KOPT-K1 (cell line): Measurements from ENCODE around the gene GRIN2C.

Experiments used
- H3K27ac ChIP-seq: fragments of 200-600 bp; sonication (generic); 2 replicates; pipeline ENCODE4 v1.5.1; 2016; ENCODE audit warnings: antibody characterized with exemption, mild to moderate bottlenecking, low read depth, low read length; ENCODE audit not compliant: poor library complexity, severe bottlenecking
- H3K36me3 ChIP-seq: fragments of 200-600 bp; sonication (generic); 2 replicates; pipeline ENCODE4 v1.5.1; 2017; ENCODE audit warnings: antibody characterized with exemption, mild to moderate bottlenecking, low read length, moderate library complexity; ENCODE audit not compliant: insufficient read depth
- H3K9me3 ChIP-seq: fragments of 200-600 bp; sonication (generic); 2 replicates; pipeline ENCODE4 v1.5.1; 2017; ENCODE audit warnings: antibody characterized with exemption, low read length, mild to moderate bottlenecking; ENCODE audit not compliant: insufficient read depth, poor library complexity, severe bottlenecking

GRIN2C gene

DNA sequence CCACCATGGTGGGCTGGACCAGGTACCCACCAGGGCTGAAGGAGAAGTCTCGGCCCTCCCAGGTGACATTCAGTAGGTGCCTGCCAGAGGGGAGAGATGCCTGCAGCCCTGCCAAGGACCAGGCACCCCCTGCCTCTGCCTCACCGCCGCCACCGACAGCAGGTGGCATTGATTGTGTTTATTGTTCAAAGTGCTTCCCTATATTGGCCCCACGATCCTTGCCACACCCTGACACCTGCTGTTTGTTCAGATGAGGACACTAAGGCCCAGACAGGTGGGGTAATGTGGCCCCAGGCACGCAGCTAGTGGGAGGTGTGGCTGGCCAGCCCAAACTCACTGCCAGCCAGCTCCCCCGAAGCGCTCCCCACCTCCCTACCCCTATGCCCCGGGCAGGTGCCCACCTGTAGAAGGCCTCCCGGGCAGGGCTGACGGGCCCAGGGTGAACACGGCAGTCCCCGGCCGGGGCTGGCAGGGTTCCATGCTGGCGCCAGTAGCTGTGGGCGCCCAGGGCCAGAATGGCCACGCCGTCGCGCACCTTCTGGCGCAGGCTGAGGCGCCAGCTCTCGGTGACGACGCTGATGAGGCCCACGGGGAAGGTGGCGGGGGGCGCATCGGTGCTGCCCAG, 8.0 kb downstream of the GRIN2C start:
- Histone ChIP-seq H3K9me3 (no peaks in the 10 kb centered on the region), H3K36me3 (no peaks in the 10 kb centered on the region), H3K27ac (no peak overlapping the region)

DNA sequence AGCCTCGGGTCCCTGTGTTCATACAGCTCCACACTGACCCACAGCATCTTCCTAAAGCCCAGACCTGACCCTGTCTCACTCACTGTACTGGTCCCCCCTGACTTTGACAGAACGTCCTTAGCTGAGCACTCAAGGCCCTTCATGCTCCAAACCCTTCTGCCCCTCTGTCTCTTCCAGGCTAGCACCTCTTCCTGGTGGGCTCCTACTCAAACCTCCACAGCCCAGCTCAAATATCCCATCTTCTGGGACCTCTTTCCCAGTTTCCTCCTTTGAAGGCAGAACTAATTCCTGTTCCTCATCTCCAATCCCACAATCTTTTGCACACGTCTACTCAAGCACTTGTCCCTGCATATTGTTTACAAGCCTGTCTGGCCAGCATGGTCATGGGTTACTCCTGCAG, 8.8 kb downstream of the GRIN2C start:
- H3K9me3 ChIP-seq = no peaks in the 10 kb centered on the region
- no peaks in the 10 kb centered on the region for H3K36me3 ChIP-seq
- H3K27ac ChIP-seq = no peak overlapping the region

DNA sequence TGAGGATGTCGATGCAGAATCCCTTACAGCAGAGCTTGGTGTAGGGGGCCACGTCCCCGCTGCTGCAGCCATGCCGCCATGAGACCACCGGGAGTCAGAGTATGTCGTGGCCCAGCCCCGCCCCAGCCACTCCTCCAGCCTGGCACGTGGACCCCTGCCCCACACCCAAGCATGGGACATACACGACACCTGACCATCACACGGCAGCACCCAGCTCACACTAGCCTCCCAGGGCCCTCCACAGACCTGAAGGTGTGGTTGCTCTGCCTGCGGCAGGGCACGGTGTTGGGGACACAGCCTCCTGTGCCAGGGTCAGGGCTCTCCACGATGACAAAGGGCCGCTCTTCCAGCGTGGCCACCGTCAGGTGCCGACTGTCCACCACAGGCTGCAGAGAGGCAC, 9.4 kb downstream of the GRIN2C start:
- no peak overlapping the region for H3K27ac ChIP-seq
- H3K36me3 ChIP-seq = no peaks in the 10 kb centered on the region
- no peaks in the 10 kb centered on the region for H3K9me3 ChIP-seq

- H3K9me3 ChIP-seq = no peaks in the 10 kb centered on the region
- no peaks in the 10 kb centered on the region for H3K36me3 ChIP-seq
- no peak overlapping the region for H3K27ac ChIP-seq
These were observed 10.9 kb downstream of the GRIN2C start for GRCh38 chr17:74848656-74849399.

DNA sequence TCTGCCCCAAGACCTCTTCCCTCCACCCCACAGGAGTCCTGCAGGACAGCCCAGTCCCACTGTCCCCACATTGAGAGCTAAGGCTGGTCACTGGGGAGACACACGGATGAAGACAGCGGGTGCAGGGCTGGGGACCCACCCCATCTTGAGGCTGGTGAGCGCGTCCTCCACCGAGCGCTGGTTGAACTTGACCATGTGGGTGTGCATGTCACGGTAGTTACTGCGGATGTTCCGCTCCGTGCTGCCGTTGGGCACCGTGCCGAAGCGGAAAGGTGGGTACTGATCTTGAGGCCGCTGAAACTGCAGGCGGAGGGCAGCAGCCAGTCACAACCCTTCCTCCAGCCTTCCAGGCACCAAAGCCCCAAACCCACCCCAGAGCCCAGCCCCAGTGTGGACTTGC, 13.1 kb downstream of the GRIN2C start:
- Histone ChIP-seq H3K27ac (no peak overlapping the region), H3K9me3 (no peaks in the 10 kb centered on the region), H3K36me3 (no peaks in the 10 kb centered on the region)

DNA sequence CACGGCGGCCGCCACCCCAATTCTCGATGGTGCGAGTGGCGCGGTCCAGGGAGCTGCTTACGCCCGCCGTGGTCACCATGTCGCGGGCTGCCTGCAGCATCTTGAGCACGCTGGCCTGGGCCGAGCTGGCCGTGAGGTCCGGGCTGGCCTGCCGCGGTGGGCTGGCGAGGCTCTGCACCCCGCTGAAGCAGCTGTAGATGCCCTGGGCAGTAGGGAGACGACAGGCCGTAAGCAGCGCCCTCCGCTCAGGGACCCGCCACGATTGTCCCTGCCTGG, 16.4 kb downstream of the GRIN2C start:
- Histone ChIP-seq H3K36me3 (peaks cover 4% of the 10 kb centered on the region; the same call in 1 of the 2 replicates), H3K9me3 (no peaks in the 10 kb centered on the region), H3K27ac (no peak overlapping the region)

- Histone ChIP-seq H3K9me3 (no peaks in the 10 kb centered on the region), H3K27ac (no peak overlapping the region), H3K36me3 (peaks cover 8% of the 10 kb centered on the region; the same call in 1 of the 2 replicates)
These were observed 16.9 kb downstream of the GRIN2C start for GRCh38 chr17:74842599-74843351.

DNA sequence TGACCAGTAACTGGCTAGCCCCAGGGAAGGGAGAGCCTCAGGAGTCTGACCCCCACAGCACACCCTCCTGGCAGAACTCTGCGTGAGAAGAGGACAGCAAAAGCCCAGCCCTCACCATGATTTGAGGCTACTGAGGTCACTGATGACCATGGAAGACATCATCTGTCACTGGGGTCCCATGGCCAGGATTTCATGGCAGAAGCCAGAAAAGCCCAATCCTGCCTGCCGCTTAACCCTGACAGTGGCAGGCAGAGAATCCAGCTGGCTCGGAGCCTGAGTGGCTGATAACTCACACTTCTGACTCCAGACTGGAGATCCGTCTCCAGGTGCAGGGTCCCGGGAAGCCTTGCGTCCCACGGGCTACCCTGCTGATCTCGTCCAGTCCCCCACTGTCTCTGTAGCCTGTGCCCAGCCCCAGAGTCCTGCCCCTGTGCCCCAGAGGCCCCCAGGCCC, 17.5 kb downstream of the GRIN2C start:
- no peak overlapping the region for H3K27ac ChIP-seq
- H3K36me3 ChIP-seq = peaks cover 14% of the 10 kb centered on the region; the same call in 1 of the 2 replicates
- H3K9me3 ChIP-seq = no peaks in the 10 kb centered on the region

- Histone ChIP-seq H3K36me3 (peaks cover 24% of the 10 kb centered on the region; the same call in 1 of the 2 replicates), H3K27ac (peak overlapping the region; percentile 23), H3K9me3 (no peaks in the 10 kb centered on the region)
These were observed 18.6 kb downstream of the GRIN2C start for GRCh38 chr17:74840989-74841666.

DNA sequence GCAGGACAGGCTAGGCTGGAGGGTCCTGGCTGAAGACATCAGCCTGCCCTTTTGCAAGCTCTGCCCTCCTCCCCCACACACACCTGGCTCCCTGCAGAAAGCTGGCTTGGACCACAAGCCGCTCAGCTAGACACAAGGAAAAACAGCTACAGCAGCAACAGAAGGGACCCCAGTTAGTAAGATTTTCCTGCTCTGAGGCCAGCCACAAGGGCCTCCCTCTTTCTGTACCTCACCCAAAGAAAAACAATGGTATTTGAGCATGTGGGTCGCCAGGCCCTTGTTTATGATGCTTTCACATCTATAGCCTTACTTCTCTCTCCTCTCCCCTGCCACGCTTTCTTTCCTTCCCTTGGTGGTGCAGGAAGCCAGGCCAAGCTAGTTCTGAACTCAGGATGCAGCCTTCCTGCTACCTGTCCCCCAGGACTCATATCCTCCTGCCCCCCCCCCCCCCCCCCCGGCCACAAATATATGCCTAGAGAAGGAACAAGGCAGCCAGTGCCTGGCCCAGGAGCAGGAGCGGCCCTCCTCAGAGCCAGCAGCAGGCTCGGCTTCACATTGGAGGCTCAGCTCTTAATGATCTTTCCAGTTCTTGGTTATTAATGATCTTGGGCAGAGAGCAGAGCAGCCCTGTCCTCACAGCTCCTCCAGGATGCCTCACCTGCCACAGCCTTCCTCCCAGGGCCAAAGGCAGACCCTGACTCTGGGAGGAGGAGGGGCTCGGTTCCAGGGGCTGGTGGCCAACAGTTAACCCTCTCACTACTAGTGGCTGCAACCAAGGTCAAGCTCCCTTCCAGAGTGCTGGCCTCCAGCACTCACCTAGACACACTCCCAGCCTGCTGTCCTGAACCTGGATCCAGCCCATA, 19.5 kb downstream of the GRIN2C start:
- Histone ChIP-seq H3K9me3 (no peaks in the 10 kb centered on the region), H3K36me3 (peaks cover 26% of the 10 kb centered on the region; the same call in 1 of the 2 replicates), H3K27ac (peak overlapping the region; percentile 23)

DNA sequence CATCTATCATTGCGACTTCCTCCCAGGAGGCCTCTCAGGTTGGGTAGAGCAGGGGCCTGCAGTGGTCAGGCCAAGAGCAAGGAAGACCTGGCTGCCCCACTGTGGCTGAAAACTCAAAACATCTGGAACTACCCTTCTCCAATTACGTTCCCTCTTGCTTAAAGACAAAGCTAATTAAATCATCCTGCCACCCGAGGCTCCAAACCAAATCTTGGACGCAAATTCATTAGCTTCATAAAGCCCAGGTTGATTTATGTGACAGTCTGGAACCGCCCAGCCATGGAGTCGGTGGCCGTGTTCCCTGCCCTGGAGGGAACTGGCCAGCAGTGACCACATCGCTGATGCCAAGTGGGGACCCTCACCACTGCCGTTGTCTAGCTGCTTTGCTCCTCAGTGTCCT, 21.4 kb downstream of the GRIN2C start:
- H3K36me3 ChIP-seq = peaks cover 26% of the 10 kb centered on the region; the same call in 1 of the 2 replicates
- H3K27ac ChIP-seq = no peak overlapping the region

DNA sequence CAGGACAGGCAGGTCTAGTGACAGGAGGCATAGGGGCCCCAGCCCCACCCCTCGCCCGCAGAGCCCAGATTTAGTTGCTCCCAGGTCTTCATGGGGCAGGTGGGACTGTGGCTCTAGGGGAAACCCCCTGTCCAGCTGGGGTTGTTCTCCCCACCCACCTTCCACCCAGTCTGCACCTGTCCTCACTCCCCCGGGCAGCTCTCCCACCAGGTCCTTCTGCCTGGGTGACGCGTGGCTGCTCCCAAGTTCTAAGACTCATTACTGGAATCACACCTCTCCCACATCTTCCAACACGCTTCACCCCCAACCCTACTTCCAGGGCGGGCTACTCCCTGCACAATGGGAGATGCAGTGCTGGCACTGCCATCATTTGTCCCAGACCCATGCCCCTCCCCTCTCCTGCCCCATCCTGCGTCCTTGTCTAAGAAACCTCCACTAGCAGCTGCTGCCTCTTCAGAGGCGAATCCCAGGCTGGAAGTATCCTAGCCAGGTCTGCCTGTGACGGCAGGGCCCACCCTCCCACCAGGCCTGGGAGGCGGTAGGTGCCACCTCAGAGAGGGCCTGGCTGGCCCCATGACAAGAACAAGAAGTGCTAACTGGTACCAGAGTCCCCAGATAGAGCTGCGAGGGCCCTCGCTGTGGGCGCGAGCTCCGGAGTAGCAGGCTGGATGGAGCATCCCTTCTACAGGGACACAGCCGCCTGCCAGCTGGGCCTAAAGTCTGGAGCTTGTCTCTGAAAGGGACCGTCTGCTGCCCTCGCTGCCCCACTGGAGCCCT, 22.8 kb downstream of the GRIN2C start:
- peaks cover 26% of the 10 kb centered on the region; the same call in 1 of the 2 replicates for H3K36me3 ChIP-seq
- no peaks in the 10 kb centered on the region for H3K9me3 ChIP-seq
- no peak overlapping the region for H3K27ac ChIP-seq

More for the DNA sequence above, 21.4 kb downstream of the GRIN2C start:
- no peaks in the 10 kb centered on the region for H3K9me3 ChIP-seq

DNA sequence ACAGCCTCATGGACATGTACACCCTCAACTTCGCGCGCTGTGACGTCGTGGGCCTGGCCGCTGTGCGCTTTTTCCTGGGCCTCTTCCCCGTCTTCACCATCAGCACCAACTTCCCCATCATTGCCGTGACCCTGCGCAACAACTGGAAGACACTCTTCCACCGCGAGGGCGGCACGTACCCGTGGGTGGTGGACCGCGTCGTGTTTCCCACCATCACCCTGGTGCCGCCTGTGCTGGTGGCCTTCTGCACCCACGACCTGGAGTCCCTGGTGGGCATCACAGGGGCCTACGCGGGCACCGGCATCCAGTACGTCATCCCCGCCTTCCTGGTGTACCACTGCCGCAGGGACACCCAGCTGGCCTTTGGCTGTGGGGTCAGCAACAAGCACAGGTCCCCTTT, 23.5 kb downstream of the GRIN2C start:
- Histone ChIP-seq H3K36me3 (peaks cover 26% of the 10 kb centered on the region; the same call in 1 of the 2 replicates), H3K27ac (no peak overlapping the region), H3K9me3 (no peaks in the 10 kb centered on the region)
